Stomach (tissue), 4 donors: ENCODE measurements around the gene IL6ST.

Source experiments
- CTCF ChIP-seq, 7 experiments: fragments of 450-650 bp in 4 of 7; fragments of 200-600 bp in 3 of 7; sonication (generic) in 3 of 7; IDR thresholded peaks; one replicate each; pipeline ENCODE4 v1.5.1; 2016 to 2019; ENCODE audit warnings: antibody characterized with exemption in 7 of 7, control low read depth in 2 of 7, mild to moderate bottlenecking in 1 of 7
- POLR2A ChIP-seq, 4 donors: fragments of 450-650 bp; IDR thresholded peaks; one replicate each; pipeline ENCODE4 v1.6.1; 2016; ENCODE audit warnings: antibody characterized with exemption in 4 of 4, control low read depth in 2 of 4, mild to moderate bottlenecking in 1 of 4, moderate library complexity in 1 of 4
- POLR2AphosphoS5 ChIP-seq, 3 donors: sonication (generic); formaldehyde crosslinking; IDR thresholded peaks; one replicate each; pipeline ENCODE4 v1.6.1; 2016; ENCODE audit warnings: antibody characterized with exemption in 3 of 3

DNA sequence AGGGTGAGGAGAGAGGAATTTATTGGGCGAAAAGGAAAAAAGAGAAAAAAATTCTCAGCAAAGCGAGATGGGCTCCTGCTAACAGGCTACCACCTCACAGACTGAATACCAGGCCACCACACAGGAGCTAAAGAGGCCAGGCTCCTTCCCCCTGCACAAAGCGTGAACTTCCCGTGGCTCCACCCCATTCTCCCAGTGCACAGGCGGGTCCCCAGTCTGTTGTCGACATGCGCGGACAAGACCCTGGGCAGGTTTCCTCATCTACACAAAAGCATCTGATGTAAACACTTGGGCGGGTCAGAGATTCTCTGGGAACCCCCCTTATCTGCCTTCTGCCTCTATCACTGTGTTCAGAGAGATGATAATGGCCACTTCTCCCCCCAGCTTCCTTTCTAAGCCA, 109.4 kb downstream of the IL6ST start:
- TF ChIP-seq CTCF (IDR thresholded peaks at IDR 0.05), result no peak
- no peak for TF ChIP-seq POLR2A (IDR thresholded peaks at IDR 0.05)
- no peak for TF ChIP-seq POLR2AphosphoS5 (IDR thresholded peaks at IDR 0.05)
